ENCODE data around the gene BRSK2.

DNA sequence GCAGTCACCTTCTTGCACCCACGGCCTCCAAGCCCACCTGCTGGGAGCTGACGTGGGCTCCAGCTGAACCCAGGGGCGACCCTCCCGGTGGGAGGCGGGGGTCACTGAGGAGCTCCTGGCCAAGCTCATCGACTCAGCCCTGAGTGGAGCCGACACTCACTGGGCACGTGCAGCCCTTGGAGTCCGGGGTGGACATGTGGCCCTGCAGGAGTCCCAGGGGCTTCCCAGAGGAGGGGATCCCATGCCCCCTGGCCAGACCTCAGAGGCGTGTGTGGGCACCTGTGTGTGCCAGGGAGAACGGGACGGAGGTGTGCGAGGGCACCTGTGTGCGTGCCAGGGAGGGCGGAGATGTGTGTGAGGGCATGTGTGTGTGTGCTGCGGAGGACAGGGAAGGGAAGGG, 20.8 kb upstream of the BRSK2 start:
- TF ChIP-seq, protein P1, sequence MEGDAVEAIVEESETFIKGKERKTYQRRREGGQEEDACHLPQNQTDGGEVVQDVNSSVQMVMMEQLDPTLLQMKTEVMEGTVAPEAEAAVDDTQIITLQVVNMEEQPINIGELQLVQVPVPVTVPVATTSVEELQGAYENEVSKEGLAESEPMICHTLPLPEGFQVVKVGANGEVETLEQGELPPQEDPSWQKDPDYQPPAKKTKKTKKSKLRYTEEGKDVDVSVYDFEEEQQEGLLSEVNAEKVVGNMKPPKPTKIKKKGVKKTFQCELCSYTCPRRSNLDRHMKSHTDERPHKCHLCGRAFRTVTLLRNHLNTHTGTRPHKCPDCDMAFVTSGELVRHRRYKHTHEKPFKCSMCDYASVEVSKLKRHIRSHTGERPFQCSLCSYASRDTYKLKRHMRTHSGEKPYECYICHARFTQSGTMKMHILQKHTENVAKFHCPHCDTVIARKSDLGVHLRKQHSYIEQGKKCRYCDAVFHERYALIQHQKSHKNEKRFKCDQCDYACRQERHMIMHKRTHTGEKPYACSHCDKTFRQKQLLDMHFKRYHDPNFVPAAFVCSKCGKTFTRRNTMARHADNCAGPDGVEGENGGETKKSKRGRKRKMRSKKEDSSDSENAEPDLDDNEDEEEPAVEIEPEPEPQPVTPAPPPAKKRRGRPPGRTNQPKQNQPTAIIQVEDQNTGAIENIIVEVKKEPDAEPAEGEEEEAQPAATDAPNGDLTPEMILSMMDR (conservative IDR thresholded peaks at IDR 0.05 in 1 of 2, IDR thresholded peaks at IDR 0.05 in 1 of 2; ENCODE audit: low read depth in 1 of 2, low read length in 2 of 2) = no peak
- no peak for TF ChIP-seq EZH2 (IDR thresholded peaks at IDR 0.05; ENCODE audit: low read length, missing control alignments)
